Measurements from ENCODE around the gene BNC2. TPM values are rescaled to one million over a fixed set of nuclear protein-coding genes. Genes with fewer than 3 reads are reported as not detected.
"Not testable (repeated sequence)": the region's sequence is repeated elsewhere in the genome, so short reads cannot be mapped to it uniquely, and the experiment has no call there.

BNC2 gene
- total RNA-seq, 1 donor from 2014 or later = 16.8 TPM

GRCh38 chr9:16455842-16456241, 414.6 kb downstream of the BNC2 start:
- DNase-seq (ENCODE audit: low read depth, low spot score) = no peak

DNA sequence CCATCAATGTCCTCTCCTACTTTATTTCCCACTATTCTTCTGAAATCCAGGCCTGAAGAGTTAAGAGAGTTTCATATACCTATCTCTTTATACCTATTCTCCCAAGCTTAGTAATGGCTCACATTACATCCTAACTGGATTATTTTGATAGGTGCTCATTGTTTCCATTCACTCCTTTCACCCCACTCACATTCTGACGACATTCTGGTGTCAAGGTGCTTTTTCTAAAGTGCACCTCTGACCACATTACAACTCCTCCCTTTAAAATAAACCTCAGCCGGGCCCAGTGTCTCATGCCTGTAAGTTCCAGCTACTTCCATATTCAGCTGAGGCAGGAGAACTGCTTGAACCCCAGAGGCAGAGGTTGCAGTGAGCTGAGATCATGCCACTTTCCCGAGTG, 417.1 kb downstream of the BNC2 start:
- DNase-seq (ENCODE audit: low read depth, low spot score) = no peak

DNA sequence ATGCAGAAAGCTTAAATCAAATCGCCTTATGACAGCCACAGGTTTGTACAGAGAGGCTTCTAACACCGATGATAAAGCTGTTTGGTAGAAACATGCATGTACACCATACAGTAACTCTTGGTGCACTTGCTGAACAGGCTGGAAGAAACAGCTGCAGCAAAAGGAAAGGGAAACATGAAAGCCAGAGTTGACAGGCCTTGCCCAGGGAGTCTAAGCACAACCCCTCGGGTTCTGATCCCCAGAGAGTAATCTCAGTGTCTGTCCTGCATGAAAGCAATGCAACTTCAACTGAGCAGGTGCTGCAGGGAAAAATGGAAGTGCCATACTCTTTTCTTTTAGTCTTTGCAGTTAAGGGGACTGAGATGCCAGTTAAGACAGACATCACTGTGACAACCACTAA, 419.9 kb downstream of the BNC2 start:
- no peak for DNase-seq (ENCODE audit: low read depth, low spot score)

DNA sequence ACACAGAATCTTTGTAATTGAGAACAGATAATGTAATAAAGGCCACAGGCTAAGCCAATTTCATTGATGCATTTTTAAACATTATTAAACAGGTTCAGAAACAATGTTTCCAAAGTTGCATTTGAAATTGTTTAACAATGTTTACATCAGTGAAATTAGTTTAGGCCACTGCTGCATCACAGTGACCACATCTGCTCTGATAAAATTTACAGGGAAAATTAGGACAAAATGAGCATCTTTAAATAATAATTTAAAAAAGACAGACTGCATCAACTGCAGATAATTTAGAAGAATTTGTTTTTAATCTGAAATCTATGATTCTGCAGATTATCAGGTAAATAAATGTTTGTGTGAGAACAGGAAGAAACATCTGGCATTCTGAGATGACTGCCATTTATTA, 420.4 kb downstream of the BNC2 start:
- no peak for DNase-seq (ENCODE audit: low read depth, low spot score)

GRCh38 chr9:16449076-16449730, 421.3 kb downstream of the BNC2 start:
- no peak for DNase-seq (ENCODE audit: low read depth, low spot score)

GRCh38 chr9:16447946-16448345, 422.5 kb downstream of the BNC2 start:
- no peak for DNase-seq (ENCODE audit: low read depth, low spot score)

DNA sequence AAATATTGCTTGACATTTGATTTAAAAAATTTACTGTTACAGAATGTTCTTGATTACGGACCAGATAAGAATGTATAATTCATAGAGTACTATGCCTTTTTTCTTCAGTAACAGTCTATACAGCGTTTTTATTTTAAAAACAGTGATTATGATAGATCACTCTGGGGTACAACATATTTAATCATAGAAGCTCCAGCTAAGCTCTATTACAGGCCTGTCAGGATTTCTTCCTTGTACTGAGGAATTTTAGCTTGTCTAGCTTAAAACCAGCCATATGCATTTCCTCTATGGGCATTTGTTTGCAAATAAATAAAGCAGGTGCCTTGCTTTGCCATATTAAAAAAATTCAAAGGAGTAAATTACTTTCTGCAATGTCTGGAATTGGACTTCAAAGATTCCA, 423.8 kb downstream of the BNC2 start:
- no peak for DNase-seq (ENCODE audit: low read depth, low spot score)

DNA sequence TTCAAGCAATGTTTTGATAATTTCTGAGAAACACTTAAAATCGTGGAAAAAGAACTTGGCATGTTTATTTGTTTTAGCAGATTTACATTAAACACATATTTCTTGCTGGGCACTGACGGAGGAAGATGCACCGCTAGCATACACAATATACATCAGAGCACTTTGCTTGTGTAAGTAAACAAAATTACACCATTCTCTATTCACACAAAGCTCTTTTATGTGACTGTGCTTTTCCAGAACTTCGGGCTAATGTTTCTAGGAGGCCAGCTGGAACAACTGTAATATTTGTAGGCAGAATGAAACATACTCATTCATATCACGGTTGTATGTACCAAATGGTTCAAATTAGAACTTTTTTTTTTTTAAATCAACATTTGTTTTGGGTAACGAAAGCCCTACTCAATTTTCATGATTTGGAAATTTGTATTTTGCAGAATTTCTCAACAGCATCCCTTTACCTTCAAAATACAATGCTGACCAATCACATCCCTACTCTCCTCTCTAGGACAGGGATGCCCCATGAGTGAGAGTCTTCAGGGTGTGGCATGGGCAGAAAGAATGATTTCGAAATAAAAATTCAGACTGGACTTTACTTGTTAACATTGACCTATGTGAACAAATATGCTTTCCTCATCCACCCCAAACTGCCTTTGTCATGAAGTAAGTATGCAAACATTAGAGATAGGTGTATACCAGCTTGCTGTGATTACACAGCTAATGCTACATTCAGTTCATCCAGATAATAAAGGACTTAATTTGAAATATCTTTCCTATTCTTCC, 425.1 kb downstream of the BNC2 start:
- no peak for DNase-seq (ENCODE audit: low read depth, low spot score)

DNA sequence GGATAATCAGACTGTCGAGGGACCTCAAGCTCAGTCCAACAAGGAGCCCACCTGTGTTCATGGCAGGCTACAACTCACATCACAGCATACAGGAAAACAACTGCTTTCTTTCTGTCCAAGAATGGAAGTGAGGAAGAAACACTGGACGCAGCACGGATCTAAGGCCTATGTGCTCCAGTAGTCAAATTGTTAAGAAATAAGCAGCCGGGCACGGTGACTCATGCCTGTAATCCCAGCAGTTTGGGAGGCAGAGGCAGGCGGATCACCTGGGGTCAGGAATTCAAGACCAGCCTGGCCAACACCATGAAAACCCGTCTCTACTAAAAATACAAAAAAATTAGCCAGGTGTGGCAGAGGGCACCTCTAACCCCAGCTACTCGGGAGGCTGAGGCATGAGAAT, 427.8 kb downstream of the BNC2 start:
- DNase-seq (ENCODE audit: low read depth, low spot score) = no peak

- DNase-seq (ENCODE audit: low read depth, low spot score) = no peak
Measured at GRCh38 chr9:16441791-16442190, 428.7 kb downstream of the BNC2 start.

GRCh38 chr9:16438831-16439230, 431.6 kb downstream of the BNC2 start:
- DNase-seq (ENCODE audit: low read depth, low spot score) = not testable (repeated sequence)

DNA sequence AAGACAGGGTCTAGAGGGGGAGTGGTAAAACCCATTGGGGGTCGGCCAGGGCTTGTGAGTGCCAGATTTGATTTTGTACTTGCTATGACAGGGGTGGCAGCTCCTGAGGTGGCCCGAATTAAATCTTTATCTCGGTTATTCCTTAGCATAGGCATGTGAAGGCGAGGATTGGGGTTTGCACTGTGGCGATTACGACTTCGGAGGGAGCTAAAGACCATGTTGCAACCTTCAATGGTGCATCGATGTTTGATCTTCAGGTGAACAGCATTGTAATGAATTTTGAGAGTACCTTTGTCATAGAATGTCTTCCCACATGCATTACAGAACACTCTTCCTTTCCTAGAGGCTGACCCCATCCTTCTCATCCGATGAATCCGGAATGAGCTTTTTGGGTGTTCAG, 433.9 kb downstream of the BNC2 start:
- no peak for DNase-seq (ENCODE audit: low read depth, low spot score)

DNA sequence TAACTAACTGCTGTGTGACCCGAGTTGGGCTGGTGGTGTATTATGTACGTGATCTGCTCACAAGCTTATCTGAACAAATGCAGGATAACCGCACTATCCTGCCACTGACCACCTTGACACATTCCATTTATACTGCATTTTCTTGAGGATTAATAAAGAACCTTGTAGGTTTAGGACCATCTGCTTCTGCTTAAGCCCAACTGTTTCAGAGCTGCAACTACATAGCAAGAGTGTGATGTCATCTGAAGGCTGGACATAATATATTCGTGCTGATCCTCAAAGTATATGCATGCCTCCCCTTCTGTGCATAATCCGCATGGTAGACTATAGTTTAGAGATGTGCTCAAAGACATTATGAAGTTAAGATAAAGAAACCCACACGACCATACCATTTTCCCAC, 435.9 kb downstream of the BNC2 start:
- no peak for DNase-seq (ENCODE audit: low read depth, low spot score)

GRCh38 chr9:16433494-16433893, 437.0 kb downstream of the BNC2 start:
- no peak for DNase-seq (ENCODE audit: low read depth, low spot score)

- no peak for DNase-seq (ENCODE audit: low read depth, low spot score)
Measured at GRCh38 chr9:16431666-16432392, 438.6 kb downstream of the BNC2 start.

DNA sequence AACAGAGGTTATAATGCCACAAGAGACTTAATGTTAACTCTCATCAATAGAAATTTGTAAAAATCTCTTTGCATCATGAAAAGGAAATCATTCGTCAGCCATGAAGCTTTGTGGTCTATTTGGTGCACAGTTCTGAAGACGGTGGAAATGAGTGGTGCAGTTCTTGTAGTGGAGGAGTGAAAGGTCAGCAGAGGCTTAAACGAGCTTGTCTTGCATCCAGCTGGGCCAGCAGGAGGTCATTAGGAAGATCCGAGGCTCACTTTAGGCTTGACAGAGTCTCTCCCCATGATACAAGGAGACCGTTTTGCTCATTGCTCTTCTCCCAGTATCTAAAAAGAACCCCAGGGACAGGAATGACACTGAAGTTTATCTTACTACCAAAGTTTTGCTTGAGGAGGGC, 440.8 kb downstream of the BNC2 start:
- no peak for DNase-seq (ENCODE audit: low read depth, low spot score)

GRCh38 chr9:16427873-16428427, 442.5 kb downstream of the BNC2 start:
- DNase-seq (ENCODE audit: low read depth, low spot score) = no peak

DNA sequence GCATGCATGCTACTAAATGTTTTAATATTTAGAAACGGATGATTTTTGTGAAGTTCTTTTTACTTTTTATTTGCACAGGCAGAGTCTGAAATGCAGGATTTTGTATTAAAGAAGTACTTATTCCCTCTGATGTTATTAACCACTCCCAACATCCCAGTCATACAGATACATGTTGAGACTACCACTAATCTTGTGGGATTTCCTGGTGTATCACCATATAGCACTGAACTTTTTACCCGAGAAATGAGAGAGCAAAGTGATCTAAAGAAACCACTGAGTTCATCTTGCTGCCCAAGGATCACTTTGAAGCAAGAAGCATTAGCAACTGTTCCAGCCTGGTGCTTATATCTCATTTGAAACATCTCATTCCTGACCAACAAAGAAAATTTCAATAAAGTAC, 443.8 kb downstream of the BNC2 start:
- no peak for DNase-seq (ENCODE audit: low read depth, low spot score)

- no peak for DNase-seq (ENCODE audit: low read depth, low spot score)
Measured at GRCh38 chr9:16425562-16426231, 444.8 kb downstream of the BNC2 start.

DNA sequence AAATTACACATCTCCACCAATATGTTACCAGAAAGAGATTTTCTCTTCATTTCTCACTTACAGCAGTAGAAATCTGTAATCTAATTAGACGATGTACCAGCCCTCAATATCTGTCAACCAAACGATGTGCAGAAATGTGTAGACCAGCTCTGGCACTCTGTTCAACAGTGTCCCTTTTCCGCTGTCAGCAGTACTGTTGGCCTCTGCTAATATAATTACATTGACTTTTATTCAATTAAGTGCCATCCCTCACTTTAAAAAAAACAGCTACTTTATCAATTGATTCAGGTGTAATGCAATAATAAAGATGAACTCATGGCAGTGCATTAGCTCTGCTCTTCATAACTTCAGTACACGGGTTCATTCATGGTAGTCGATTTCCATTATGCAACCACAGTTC, 448.4 kb downstream of the BNC2 start:
- no peak for DNase-seq (ENCODE audit: low read depth, low spot score)

DNA sequence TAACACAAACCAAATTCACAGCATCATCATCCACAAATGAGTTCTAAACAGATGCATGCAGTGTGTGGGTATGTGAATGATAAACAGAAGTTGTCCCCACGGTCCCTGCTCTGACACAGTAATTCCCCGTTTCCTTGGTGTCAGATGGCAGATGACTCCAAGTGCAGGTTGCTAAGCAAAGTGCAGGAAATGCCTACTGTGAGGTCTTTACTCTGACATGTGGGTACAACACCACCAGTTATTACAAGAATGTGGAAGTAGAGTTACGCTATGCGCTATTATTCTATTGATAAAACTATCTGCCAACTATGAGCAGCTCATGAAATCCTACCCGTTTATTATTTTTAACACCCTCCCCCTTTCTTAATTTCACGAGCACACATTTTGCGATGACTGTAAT, 448.9 kb downstream of the BNC2 start:
- DNase-seq (ENCODE audit: low read depth, low spot score) = no peak

GRCh38 chr9:16419124-16419523, 451.3 kb downstream of the BNC2 start:
- no peak for DNase-seq (ENCODE audit: low read depth, low spot score)
